Skin epidermis (tissue), 12 donors: ENCODE measurements around the gene AFM.

ENCODE experiments used
- H3K27ac ChIP-seq, 21 experiments: fragments of 200-600 bp; sonication (generic) in 11 of 21; one replicate each; pipeline ENCODE4 v1.5.0; 2020; ENCODE audit warnings: mild to moderate bottlenecking in 3 of 21, inconsistent platforms in 2 of 21, moderate library complexity in 2 of 21
- H3K4me3 ChIP-seq, 7 experiments: fragments of 200-600 bp; sonication (generic) in 2 of 7; one replicate each; pipeline ENCODE4 v1.5.0; 2020; ENCODE audit warnings: inconsistent platforms in 2 of 7, mild to moderate bottlenecking in 2 of 7, moderate library complexity in 1 of 7

AFM gene, protein sequence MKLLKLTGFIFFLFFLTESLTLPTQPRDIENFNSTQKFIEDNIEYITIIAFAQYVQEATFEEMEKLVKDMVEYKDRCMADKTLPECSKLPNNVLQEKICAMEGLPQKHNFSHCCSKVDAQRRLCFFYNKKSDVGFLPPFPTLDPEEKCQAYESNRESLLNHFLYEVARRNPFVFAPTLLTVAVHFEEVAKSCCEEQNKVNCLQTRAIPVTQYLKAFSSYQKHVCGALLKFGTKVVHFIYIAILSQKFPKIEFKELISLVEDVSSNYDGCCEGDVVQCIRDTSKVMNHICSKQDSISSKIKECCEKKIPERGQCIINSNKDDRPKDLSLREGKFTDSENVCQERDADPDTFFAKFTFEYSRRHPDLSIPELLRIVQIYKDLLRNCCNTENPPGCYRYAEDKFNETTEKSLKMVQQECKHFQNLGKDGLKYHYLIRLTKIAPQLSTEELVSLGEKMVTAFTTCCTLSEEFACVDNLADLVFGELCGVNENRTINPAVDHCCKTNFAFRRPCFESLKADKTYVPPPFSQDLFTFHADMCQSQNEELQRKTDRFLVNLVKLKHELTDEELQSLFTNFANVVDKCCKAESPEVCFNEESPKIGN

DNA sequence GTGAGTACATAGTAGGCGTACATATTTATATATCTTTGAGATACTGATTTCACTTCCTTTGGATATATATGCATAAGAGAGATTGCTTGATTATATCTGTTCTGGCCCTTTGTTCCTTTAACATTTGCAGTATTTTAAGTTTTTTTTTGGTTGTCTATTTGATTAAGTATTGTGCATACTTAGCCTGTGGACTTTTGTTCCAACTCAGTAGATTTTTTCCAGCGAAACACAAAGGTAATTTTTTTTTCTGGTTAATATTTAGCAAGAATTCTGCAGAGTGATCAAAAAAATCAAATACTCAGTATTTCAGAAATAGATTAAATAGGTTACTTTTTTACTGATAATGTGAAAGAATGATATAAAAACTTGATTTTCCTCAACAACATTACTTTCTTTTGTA lies at the start of gene AFM:
Gene AFM, plus strand, starts transcription at position 388 of the 400 bp plus-strand sequence. CDS start 31 bp downstream, outside the sequence.
- Histone ChIP-seq H3K27ac (no peak within 1 kb of the TSS), H3K4me3 (no peak within 1 kb of the TSS)

GRCh38 chr4:73431813-73432168 lies 49.8 kb upstream of the AFM start:
- H3K4me3 ChIP-seq = no peak overlapping the region
- H3K27ac ChIP-seq = no peak overlapping the region

- no peak overlapping the region for H3K27ac ChIP-seq
- no peak overlapping the region for H3K4me3 ChIP-seq
These were observed 49.2 kb upstream of the AFM start for GRCh38 chr4:73432169-73433000.

DNA sequence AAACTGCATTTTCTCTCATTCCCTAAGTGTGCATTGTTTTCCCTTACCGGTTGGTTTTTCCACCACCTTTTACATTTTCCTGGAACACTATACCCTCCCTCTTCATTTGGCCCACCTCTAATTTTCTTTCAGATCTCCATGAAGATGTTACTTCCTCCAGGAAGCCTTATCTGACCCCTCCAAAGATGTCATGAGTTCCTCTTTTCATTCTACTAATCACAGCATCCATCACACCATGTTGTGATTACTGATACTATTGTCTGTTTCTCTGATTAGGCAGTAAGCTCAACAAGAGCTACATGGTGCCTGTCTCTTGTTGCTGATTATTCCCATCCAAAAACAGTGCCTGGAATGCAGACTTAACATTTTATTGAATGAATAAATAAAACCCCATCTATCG lies 48.4 kb upstream of the AFM start:
- Histone ChIP-seq H3K27ac (no peak overlapping the region), H3K4me3 (no peak overlapping the region)

- Histone ChIP-seq H3K4me3 (no peak overlapping the region), H3K27ac (no peak overlapping the region)
These were observed 47.2 kb upstream of the AFM start for GRCh38 chr4:73434311-73434710.

- H3K27ac ChIP-seq = no peak within 1 kb of the TSS
- no peak within 1 kb of the TSS for H3K4me3 ChIP-seq
These were observed 45.6 kb upstream of the AFM start, which contains the start of gene AFP for GRCh38 chr4:73435984-73436383. Gene AFP, plus strand, starts transcription at chr4:73436221. Its CDS starts 42 bp downstream, at chr4:73436263.

DNA sequence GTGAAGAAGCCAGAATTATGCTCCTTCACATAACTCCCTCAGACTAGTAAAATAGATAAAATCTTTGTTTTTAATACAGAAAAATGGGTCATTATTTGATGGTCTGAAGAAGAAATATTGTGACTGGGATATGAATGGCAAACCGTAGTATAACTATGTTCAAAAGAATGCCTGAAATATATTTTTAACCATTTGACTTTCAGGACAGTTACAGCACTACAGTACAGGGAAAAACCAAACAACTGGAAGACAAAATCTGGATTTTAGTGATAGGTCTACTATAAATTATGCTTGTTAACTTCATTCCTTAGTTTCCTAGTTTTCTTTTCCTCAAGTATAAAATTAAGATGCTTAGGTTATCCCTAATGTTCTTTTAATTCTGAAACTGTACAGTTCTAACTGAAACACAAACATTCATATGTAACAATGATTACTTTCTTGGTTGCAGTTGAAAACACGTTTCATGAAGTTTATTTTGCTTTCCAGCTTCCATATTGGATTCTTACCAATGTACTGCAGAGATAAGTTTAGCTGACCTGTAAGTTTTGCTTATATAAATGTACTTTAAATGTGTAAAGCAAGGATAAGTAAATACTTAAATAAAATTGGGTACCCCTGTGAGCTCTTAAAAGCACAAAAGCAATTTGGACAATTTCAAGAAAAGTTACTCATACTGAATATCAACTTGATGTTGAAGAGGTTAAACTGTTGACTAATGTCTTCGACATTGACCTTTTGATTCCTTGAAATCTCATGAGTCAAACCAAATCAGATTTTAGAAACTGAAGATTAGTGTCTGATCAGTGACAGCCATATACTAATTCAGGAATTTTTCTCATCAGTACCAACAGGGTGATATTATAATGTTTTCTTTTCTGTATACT lies 44.6 kb upstream of the AFM start:
- no peak overlapping the region for H3K4me3 ChIP-seq
- no peak overlapping the region for H3K27ac ChIP-seq

DNA sequence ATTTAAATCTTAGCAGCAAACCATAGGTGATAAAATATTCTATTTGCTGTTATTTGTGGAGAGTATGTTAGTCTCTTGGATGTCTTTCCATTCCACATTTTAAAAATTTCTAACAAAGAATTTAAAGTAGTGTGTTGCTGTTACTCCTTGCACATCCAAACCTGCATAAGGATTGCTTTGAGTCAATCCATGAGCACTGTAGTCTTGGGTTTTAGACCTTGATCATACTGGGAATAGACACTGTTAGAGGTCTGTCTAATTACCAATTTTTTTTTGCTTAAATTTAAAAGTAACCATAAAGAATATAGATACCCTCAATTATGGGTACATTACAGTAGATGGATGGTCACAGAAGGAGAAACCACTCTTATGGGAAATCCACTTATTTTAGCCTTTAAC lies 44.0 kb upstream of the AFM start:
- no peak overlapping the region for H3K27ac ChIP-seq
- no peak overlapping the region for H3K4me3 ChIP-seq

- H3K27ac ChIP-seq = no peak overlapping the region
- no peak overlapping the region for H3K4me3 ChIP-seq
These were observed 43.5 kb upstream of the AFM start for GRCh38 chr4:73438048-73438447.

DNA sequence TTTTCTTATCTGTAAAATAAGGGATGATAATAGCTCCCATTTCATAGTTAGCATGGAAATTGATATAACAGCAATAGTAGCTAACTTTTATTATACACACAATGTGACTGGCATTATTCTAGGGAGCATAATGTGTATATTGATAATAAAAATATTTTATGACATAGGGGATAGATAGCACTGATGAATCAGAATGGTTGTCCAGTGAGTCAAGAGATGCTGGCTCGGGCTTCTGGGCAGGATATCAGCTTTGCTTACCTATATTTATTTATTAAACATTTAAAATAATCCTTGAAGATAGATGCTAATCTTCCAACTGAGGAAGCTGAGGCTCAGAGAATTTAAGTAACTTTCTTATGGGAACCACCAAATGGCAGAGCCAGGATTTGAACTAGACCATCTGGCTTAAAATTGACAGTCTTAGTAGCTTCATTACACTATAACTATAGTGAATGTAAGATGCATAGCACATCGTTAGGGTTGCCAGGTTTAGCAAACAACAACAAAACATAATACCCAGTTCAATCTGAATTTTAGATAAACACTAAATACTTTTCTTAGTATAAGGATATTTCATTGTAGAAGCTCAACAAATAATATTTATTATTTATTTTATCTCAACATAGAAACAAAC lies 42.8 kb upstream of the AFM start:
- Histone ChIP-seq H3K27ac (no peak overlapping the region), H3K4me3 (no peak overlapping the region)

GRCh38 chr4:73439445-73439844 lies 42.1 kb upstream of the AFM start:
- Histone ChIP-seq H3K27ac (no peak overlapping the region), H3K4me3 (no peak overlapping the region)

DNA sequence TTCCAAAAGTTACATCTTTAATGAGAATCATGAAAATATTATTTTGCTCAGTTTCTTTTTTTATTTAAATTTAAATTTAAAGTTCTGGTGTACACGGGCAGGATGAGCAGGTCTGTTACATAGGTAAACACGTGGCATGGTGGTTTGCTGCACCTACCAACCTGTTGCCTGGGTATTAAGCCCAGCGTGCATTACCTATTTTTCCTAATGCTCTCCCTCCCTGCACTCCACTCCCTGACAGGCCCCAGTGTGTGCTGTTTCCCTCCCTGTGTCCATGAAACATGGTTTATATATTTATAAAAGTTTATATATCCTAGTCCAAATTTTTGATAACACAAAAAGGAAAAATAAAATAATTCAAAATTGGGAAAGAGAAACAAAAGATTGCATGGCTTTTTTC lies 41.6 kb upstream of the AFM start:
- Histone ChIP-seq H3K27ac (no peak overlapping the region), H3K4me3 (no peak overlapping the region)

- Histone ChIP-seq H3K27ac (no peak overlapping the region), H3K4me3 (no peak overlapping the region)
These were observed 40.9 kb upstream of the AFM start for GRCh38 chr4:73440653-73441052.

DNA sequence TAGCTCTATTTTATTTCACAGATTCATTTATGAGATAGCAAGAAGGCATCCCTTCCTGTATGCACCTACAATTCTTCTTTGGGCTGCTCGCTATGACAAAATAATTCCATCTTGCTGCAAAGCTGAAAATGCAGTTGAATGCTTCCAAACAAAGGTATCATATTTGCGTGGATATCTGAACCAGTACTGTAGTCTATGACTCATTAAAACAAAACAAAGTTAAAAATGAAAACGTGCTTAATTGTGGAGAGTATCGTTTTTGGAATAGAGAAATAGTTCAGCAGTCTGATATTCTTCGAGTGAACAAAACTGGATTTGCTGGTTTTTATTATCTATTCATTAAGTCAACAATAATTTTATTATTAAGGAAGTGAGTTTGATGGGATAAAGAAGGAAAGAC lies 39.3 kb upstream of the AFM start:
- H3K27ac ChIP-seq = no peak overlapping the region
- H3K4me3 ChIP-seq = no peak overlapping the region

DNA sequence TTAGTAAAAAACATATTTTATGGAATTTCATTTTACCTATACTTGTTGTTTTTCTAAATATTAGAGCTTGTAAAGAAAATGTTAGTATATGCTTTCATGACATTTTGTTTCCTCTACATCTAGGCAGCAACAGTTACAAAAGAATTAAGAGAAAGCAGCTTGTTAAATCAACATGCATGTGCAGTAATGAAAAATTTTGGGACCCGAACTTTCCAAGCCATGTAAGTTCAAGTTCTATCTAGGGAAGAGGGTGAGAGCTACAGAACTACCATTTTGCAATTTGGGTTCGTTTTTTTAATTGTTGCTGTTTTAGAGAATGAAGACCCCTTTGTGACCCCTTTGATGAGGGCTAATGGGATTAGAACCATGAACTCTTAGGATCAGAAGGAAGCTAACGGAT lies 38.3 kb upstream of the AFM start:
- no peak overlapping the region for H3K4me3 ChIP-seq

DNA sequence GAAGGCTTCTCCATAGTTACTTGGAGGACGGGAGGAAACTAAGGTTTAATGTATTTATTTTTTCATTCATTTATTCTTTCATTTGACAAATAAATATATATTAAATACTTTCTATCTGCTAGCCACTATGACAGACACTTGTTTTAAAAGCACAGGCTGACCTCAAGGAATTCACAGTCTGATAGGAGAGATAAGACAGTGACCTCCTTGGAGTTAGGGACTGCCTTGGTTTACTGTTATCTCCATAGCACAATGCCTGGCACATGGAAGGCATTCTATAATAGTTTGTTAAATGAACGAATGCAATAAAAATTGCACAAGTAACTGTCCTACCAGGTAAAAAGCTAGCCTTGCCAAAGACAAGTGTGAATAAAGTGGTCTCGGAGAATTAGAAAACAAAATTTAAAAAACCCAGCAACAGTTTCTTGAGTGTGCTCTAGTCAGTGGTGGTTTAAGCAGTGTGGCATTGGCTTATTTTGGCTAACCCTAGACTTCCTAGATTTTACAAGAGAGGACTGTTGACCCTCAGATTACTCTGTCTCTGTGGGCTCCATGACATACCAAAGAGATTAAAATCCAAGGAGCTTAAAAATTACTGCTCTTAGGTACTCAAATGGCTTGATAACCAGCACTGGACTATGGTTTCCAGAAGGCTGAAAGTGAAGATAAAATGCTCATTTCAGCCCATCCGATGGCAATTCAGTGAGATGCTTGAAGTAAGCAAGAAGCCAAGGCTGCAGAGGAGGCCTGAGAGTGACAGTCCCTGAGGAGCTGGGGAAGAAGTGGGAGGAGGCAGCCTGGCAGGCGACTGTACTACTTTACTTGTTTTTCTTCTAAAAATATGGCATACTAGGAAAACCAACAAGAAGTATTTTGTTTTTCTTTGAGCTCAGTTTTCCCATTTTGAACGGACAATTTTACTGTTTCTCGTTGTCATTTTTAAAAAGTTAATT lies 35.9 kb upstream of the AFM start:
- Histone ChIP-seq H3K27ac (no peak overlapping the region), H3K4me3 (no peak overlapping the region)

More for the DNA sequence above, 38.3 kb upstream of the AFM start:
- no peak overlapping the region for H3K27ac ChIP-seq

GRCh38 chr4:73446336-73446938 lies 35.1 kb upstream of the AFM start:
- Histone ChIP-seq H3K4me3 (no peak overlapping the region), H3K27ac (no peak overlapping the region)

- Histone ChIP-seq H3K27ac (no peak overlapping the region), H3K4me3 (no peak overlapping the region)
These were observed 33.9 kb upstream of the AFM start for GRCh38 chr4:73447671-73448070.
